Fibroblast of pulmonary artery (primary cell): ENCODE results near the gene POTEF.
"Not testable (repeated sequence)": the region's sequence is repeated elsewhere in the genome, so short reads cannot be mapped to it uniquely, and the experiment has no call there.

ENCODE experiments used
- DNase-seq: peaks from one replicate; pipeline ENCODE4 v3.0.0-alpha.2; 2010; ENCODE audit warnings: low read depth
- H3K4me3 ChIP-seq: replicated peaks from 2 replicates; pipeline ENCODE4 v1.5.1; 2011; ENCODE audit warnings: low read depth, mild to moderate bottlenecking, control low read depth, low read length, moderate library complexity
- TF ChIP-seq, protein P1 (sequence below): IDR thresholded peaks from 2 replicates; pipeline ENCODE4 v1.5.1; 2011; ENCODE audit warnings: mild to moderate bottlenecking, control low read depth, low read length, inconsistent platforms; ENCODE audit errors: missing control alignments

POTEF gene

DNA sequence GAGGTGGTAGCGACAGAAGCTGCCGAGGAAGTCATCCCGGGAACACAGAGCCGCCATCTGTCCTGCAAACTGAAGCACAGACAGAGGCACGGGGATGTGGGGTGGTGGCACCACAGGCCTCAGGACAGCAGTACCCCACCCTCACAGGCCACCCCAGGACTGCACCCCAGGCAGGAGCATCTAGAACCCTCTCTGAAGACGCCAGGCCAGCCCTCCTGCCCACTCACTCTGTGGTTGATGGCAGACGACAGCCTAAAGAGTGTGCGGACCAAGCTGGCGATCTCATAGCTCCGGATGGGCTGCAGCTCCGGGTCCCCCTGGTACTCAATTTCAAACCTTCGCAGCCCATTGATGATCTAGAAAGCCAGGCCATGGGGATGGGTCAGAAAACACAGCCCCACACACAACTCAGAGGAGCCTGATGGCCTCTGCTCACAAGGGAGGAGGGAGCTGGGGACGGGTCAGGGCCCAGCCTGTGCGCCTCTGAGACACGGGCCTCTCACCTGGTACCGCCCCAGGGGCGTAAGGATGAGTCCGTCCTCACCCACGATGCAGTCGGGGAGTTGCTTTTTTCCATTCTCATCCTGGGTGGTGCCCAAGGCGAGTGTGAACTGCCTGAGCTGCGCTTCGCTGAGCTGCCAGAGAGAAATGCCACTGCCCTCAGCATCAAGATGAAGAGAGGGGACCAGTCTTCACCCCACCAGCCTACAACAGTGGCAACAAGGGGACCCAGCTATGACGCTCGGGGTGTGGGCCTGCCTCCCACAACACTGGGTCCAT lies 24.0 kb upstream of the POTEF start:
- no peak for DNase-seq
- TF ChIP-seq, protein P1, sequence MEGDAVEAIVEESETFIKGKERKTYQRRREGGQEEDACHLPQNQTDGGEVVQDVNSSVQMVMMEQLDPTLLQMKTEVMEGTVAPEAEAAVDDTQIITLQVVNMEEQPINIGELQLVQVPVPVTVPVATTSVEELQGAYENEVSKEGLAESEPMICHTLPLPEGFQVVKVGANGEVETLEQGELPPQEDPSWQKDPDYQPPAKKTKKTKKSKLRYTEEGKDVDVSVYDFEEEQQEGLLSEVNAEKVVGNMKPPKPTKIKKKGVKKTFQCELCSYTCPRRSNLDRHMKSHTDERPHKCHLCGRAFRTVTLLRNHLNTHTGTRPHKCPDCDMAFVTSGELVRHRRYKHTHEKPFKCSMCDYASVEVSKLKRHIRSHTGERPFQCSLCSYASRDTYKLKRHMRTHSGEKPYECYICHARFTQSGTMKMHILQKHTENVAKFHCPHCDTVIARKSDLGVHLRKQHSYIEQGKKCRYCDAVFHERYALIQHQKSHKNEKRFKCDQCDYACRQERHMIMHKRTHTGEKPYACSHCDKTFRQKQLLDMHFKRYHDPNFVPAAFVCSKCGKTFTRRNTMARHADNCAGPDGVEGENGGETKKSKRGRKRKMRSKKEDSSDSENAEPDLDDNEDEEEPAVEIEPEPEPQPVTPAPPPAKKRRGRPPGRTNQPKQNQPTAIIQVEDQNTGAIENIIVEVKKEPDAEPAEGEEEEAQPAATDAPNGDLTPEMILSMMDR = no peak
- no peak overlapping the region for H3K4me3 ChIP-seq

DNA sequence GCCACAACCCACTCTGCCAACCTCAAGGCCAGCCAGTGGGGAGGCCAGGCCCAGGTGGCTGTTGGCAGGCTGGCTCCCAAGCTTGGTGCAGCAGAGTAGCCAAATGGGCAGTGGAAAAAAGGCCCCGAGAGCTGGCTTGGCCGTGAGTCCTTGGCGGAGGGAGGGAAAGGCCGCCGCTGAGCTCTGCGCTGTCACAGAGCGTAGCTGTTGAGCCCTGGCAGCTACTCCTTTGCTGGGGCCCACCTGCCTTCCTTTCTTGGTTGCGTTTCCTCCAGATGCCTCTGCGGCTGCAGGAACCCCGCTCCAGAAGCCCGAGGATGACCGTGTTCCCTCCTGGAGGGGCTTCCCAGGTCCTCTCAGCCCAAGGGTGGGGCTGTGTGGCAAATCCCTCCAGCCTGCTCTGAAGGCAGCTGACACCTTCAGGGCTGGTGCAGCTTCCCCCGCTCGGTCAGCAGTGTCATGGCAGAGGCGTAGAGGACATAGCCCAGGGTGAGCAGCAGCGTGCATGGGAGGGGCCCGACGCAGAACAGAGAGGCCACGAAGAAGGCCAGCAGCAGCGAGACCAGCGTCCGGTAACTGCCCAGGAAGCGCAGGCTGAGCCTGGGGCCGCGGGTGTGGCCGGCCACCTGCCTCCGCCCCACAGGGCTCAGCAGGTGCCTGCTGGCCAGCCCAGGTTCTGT lies 23.3 kb upstream of the POTEF start:
- H3K4me3 ChIP-seq, DNase-seq: not testable (repeated sequence)

DNA sequence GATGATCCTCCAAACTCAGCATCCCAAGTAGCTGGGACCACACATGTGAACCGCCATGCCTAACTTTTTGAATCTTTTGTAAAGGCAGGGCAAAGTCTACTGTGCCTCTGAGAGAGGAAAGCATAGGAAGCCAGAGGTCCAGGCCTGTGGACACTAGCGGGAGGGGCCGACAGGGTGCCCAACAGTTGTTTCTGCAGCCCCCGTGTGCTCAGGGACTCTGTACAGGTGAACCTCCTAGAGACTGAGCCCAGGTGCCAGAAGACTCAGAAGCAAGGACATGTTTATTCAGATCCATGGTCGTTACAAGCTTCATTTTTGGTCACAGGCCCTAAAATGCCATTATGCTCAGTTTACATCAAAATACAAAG lies 22.1 kb upstream of the POTEF start:
- not testable (repeated sequence) for H3K4me3 ChIP-seq, DNase-seq

DNA sequence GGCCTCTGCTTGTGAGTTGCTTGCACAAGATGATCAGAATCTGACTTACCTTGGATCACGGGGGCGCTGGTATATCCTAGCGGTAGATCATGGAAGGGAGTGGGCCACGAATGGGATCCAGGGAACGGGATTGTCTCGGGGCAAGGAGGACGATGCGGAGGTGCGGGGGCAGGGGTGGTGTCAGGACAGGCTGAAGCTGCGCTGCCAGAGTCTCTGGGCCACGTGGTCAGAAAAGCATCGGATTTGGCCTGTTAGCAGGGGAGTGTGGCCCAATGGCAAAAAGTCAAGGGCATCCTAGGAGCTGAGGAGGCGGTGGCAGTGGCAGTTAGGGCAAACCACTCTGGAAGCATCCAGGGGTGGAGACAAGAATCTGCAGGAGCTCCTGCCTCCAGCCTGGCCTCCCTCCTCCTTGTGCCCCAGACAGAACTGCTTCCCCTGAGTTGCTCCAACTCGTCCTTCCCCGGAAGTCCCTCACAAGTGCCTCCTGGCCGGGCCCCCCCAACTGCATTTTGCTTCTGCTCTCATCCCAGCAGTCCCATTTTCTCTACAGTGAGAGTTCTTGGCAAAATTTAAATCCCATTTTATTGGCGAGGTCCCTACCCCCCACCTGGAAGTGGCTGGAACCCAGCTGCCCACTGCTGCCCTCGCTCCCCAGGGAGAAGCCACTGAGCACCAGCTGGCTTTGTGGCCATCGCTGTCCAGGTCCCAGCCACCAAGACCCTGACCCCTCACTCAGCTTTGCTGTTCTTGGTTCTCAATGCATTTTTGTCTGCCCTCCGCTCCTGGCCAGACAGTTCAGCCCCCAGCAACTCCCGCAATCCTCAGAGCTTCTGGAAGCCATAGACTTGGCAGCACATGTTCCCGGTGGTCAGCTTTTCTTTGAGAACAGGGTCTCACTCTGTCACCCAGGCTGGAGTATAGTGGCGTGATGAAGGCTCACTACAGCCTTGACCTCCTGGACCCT lies 21.4 kb upstream of the POTEF start:
- no peak overlapping the region for H3K4me3 ChIP-seq
- DNase-seq = no peak
- TF ChIP-seq, protein P1 = no peak

DNA sequence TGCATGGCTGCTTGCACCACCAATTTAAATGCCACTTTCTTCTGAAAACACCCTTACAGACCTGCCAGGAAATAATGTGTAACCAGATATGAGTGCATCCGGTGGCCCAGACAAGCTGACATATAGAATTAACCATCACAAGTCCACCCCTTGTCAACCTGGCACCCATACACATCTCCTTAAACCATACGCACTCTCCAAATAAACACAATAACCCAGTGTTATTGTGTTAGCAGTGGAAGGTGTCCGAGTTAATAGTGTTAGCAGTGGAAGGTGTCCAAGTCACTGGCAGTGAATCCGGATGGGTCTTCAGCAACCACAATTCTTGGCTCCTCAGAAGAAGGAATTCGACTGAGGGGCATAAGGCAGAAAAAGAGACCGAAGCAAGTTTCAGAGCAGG lies 19.5 kb upstream of the POTEF start:
- DNase-seq, H3K4me3 ChIP-seq: not testable (repeated sequence)

DNA sequence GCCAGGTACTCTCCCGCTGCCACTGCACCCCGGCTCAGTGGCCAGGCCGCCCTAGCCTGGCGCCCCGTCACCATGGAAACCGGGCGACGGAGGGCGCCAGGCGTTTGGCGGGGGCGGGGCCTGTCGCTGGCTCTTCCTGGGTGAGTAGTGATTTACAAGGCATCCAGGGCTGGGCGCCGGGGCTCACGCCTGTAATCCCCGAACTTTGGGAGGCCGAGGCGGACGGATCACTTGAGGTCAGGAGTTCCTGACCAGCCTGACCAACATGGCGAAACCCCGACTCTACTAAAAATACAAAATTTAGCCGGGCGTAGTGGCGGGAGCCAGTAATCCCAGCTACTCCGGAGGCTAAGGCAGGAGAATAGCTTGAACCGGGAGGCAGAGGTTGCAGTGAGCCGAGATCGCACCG lies 16.0 kb upstream of the POTEF start, which contains the start of gene CCDC74B:
CCDC74B (minus strand) TSS at position 107 of the 409 bp plus-strand sequence. CDS start 116 bp downstream, outside the sequence.
- peak; percentile 23 for DNase-seq

DNA sequence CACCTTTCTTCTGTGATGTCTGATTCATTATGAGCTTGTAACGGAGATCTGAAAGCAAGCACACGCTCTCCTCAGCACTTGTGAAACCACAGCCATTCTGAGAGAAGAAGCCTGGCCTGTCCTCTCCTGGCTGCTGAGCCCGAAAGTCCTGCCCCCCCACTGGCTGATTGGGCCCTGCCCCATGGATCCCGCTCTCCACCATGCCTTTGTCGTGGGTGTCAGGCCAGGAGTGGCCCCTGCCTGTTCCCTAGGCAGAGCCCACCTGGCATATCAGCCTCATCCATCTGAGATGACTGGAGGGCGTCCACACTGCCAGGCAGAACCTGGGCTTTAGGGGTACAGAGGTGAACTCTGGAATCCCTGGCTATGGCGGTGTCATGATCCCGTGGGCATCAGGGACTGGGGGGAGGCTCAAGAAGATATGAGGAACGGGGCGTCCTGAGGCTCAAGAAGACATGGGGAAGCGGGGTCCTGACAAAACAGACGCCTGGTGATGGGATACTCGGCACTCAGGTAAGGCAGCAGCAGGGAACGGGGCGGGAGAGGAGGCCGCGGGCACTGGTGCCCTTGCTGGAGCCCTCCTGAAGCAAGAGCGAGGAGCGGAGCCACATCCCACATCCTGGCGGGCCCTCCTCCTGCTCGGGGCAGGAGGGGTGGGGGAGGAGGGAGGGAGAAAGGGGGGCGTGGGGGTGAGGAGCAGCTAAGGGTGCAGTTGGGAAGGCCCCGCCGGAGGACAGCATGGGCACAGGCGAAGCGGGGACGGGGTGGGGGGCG lies 14.4 kb upstream of the POTEF start:
- DNase-seq = peak; percentile 9
- H3K4me3 ChIP-seq = peak overlapping the region; percentile 30

More for the DNA sequence above, 16.0 kb upstream of the POTEF start, which contains the start of gene CCDC74B:
- peak within 1 kb of the TSS; percentile 44 for H3K4me3 ChIP-seq

DNA sequence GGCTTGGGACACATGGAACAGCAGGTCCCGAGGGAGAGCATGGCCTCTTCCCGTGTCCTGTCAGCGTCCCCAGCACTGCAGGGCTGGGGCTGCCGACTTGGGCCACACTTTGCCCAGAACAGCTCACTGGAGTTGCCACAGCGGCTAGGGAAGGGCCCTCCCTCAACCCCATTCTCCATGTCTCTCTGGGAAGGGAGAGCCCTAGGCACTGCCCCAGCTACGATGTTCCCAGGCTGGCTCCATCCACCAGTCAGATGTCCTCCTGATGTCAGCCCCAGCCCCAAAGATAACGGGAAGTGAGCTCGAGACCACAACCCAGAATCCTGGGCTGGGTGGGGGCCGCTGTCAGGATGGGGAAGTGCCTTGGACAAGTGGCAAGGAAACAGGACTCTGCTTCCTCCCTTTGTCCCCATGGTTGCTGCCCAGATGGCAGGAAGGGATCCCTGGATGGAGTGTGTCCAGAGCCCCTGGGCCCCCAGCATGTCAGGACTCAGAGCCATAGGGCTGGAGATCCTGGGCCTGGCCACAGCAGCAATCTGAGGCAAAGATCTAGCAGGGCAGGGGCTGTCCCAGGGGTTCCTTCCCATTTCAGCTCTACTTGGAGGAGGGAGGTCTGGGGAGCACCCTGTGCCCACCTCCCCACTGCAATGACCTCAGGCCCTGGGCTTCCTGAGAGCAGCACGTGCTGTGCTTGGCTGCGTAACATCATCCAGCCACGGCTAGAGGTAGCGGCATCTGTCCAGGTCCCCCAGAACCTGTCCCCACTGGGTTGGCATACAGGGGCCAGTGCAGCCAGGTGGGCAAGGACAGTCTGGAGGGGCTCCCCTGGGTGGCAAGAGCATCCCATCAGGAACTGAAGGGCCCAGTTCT lies 13.6 kb upstream of the POTEF start:
- H3K4me3 ChIP-seq, DNase-seq: not testable (repeated sequence)

DNA sequence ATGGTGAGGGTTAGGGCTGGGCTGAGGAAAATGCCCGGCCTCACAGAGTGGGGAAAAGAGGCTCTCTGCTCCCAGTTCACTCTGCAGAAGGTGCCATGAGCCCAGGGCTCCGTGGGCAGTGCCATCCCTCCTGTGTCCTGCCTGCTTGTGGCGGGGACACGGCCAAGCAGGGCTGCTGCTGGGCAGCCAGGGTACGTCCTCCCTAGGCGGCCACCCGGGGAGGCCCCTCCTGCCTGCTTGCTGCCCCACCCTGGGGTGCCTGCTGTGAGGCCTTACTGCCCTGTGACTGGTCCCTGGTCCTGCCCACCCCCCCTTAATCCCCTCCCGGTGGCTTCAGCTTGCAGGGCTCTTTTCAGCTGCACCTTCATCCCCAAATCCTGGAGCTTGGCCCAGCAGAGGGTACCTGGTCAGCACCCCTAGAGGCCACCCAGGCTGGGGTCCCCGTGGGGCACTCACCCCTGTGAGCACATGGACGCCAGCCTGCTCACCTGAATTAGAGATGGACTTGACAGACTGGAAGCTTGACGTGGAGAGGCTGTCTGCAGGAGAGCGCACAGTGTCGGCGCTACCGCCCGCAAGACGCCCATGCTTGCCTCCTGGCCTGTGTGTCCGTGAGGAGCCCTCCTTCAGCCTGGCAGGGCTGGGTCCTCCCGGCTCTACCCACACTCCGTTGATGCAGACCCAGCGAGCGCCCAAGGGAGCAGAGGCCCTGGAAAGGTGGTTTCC lies 12.8 kb upstream of the POTEF start:
- H3K4me3 ChIP-seq, DNase-seq: not testable (repeated sequence)

DNA sequence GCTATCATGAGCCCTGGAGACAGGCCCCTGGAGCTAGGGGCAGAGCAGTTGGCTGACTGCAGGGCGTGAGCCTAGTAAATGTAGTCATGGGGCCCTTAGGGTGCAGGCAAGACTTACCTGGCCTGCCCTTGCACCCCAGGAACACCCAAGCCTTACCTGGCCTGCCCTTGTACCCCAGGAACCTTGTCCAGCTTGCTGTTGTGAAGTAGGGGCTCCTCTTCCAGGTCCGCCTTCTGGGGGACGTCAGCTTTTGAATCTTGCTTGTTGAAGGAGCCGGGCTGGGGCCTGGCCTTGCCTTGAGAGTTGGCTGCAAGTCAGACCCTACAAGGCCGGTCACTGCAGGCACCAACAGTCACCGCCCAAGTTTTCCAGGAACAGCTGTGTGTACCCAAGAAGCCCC lies 12.0 kb upstream of the POTEF start:
- DNase-seq, H3K4me3 ChIP-seq: not testable (repeated sequence)

DNA sequence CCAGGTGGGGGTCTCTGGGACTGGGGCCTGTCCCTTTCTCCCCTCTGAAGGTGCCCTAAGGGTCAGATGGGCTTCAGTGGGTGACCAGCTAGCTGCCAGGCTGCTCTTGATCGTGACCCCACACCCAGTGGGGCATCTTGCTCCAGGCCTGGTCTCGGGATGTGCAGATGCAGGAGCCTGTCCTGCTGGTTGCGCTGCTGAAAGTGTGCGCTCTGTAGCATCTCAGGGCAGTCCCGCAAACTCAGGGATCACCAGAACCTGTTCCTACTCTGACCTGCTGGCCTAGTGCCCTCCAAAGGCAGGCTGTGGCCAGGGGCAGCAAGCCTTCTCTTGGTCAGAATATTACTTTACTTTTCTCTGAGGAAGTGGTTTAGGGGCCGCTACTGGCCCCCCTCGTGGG lies 11.5 kb upstream of the POTEF start:
- not testable (repeated sequence) for H3K4me3 ChIP-seq, DNase-seq

DNA sequence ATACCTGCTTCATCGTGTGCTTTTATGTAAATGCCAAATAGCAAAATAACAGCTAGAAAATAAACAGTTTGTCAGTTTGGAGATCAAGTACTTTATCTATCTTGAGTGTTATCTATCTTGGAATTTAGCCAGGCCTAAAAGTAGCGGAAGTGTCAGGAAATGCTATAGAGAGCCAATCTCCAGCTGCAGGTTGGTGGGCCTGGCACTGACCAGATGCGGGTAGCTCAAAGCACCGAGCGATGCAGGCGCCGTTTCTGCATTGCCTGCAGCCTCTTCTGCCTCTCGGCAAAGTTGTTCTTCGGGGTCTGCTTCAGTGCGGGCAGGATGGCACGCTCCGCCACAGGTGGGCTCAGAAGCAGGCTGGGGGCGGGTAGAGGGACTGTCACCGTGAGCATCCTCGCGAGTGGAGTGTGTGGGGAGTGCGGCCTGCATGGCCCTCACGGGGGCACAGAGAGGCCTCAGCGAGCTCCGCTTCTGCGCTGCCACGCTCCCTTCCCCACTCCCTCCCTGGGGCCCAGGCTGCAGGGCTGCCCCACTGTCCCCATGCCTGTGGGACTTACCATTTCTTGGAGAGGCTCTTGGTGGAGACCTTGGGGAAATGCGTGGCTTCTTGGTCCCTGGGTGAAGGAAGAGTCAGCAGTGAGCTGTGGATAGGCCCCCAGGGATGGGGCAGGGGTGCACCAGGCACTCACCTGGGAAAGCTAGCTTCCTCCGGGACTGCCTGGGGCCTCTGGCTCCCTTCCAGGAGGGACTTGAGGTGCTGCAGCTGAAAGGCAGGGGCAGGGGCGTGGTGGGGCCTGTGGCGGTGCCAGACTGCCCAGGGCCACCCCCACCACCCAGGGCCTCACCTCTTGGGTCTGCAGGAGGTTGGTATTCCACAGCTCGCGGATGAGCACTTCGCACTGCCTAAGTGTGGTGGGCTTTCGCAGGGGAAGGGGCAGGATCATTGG lies 10.6 kb upstream of the POTEF start:
- not testable (repeated sequence) for DNase-seq, H3K4me3 ChIP-seq

DNA sequence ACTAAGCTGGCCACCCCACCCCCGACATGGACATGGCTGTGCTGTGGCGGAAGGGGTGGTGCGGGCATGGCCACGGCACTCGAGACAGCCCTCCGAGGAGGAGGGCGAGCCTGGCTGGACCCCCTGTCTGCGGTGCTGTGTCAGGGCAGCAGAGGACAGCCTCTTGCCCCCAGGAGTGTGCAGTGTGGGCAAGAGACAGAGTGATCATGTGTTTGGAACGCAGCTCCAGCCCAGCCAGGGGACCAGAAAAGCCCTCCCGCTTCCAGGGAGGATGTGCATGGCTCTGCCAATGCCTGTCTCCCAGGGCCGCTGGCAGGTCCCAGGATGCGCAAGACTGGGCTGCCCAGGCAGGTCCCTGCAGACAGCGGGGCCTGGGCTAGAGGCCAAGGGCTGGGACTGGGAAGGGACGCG lies 9.8 kb upstream of the POTEF start:
- not testable (repeated sequence) for DNase-seq

More for the DNA sequence above, 9.8 kb upstream of the POTEF start:
- H3K4me3 ChIP-seq = not testable (repeated sequence)
